Measurements from ENCODE around the gene EGR4. TPM values are rescaled to one million over a fixed set of nuclear protein-coding genes. Genes with fewer than 3 reads are reported as not detected.
"Not testable (repeated sequence)": the region's sequence is repeated elsewhere in the genome, so short reads cannot be mapped to it uniquely, and the experiment has no call there.

Gene EGR4
- total RNA-seq, 2 donors from 2014 or later: not detected

DNA sequence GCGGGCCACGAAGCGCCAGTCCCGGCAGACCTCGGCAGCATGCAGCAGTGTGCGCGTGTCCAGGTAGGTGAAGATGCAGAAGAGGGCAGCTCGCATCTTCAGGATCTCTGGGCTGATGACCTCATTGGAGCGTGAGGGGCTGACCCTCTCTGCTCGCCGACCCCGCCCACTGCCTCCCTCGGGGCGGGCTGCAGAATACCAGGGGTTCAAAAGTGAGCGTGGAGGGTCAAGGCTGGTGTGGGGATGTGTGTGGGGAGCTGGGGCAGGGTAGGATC lies 29.1 kb downstream of the EGR4 start:
- Histone ChIP-seq H3K36me3 (no peaks in the 10 kb centered on the region), H3K27ac (no peak overlapping the region), H3K27me3 (replicated peaks; ENCODE audit: insufficient read depth) (no peaks in the 10 kb centered on the region), H3K9me3 (no peaks in the 10 kb centered on the region), H3K4me1 (ENCODE audit: control insufficient read depth in 1 of 2, low read depth in 2 of 2) (peaks cover 4 to 6% of the 10 kb centered on the region in 2 donors), H3K4me3 (no peak overlapping the region)
- ATAC-seq (ENCODE audit: insufficient number of reproducible peaks, low FRiP score, low read depth): no peak
- TF ChIP-seq, protein P1, sequence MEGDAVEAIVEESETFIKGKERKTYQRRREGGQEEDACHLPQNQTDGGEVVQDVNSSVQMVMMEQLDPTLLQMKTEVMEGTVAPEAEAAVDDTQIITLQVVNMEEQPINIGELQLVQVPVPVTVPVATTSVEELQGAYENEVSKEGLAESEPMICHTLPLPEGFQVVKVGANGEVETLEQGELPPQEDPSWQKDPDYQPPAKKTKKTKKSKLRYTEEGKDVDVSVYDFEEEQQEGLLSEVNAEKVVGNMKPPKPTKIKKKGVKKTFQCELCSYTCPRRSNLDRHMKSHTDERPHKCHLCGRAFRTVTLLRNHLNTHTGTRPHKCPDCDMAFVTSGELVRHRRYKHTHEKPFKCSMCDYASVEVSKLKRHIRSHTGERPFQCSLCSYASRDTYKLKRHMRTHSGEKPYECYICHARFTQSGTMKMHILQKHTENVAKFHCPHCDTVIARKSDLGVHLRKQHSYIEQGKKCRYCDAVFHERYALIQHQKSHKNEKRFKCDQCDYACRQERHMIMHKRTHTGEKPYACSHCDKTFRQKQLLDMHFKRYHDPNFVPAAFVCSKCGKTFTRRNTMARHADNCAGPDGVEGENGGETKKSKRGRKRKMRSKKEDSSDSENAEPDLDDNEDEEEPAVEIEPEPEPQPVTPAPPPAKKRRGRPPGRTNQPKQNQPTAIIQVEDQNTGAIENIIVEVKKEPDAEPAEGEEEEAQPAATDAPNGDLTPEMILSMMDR (IDR thresholded peaks at IDR 0.05): no peak
- DNase-seq (ENCODE audit: low spot score): no peak

DNA sequence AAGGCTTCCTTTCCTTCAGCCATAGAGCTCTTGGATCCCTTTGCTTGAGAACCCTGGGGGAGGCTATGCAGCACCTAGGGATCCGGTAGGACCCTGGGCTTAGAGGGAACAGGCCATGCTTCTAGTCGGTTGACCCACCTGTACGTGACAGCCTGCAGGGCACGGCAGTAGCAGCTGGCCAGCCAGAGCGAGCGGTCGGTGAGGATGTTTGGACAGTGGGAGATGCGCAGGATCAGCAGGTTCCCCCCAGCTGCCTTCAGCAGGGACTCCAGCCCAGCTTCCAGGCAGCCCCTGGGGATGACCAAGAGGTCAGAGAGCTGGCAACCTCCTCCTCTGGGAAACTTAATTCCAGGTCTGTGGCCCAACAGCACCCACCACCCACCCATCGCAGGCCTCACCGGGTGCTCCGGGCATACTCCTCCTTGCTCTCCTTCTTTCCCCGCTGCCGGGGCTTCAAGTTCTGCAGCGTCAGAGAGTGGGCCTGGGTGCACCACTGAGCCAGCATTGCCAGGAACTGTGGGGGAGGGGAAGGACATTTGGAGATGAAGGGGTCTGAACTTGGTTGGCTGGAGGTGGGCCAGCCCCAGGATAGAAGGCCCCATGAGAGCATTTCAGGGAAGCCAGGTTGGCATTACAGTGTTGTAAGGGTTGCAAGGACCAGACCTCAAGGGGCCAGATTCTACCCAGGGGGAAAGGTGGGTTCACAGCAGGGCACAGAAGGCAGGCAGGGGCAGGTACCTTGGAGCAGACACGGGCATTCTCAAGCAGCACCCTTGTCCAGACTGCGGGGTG lies 29.6 kb downstream of the EGR4 start:
- Histone ChIP-seq H3K36me3 (no peaks in the 10 kb centered on the region), H3K9me3 (no peaks in the 10 kb centered on the region), H3K4me1 (ENCODE audit: control insufficient read depth in 1 of 2, low read depth in 2 of 2) (peaks cover 2 to 3% of the 10 kb centered on the region in 2 donors), H3K27ac (no peak overlapping the region), H3K4me3 (no peak overlapping the region), H3K27me3 (replicated peaks; ENCODE audit: insufficient read depth) (no peaks in the 10 kb centered on the region)
- ATAC-seq (ENCODE audit: insufficient number of reproducible peaks, low FRiP score, low read depth) (no peak), DNase-seq (ENCODE audit: low spot score) (no peak)
- TF ChIP-seq, protein P1 (IDR thresholded peaks at IDR 0.05): no peak

DNA sequence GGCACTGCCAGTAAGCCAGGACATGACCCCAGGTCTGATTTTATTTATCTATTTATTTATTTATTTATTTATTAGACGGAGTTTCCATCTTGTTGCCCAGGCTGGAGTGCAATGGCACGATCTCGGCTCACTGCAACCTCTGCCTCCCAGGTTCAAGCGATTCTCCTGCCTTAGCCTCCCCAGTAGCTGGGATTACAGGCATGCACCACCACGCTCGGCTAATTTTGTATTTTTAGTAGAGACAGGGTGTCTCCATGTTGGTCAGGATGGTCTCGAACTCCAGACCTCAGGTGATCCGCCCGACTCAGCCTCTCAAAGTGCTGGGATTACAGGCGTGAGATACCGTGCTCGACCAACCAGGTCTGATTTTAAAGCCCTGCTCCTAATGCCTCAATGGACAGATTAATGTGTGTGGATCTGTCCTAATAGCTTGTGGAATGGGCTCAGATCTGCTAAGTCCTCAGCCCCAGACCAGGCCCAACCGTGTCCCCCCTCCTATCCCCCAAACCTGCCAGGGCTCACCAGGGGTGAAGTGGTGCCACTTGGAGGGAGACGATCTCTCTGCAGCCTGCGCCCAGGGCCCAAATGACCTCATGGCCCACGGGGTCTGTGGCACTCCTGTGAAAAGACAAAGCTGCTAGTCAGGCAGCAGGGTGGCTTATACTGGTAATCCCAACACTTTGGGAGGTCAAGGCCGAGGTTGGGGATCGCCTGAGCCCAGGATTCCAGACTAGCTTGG lies 30.5 kb downstream of the EGR4 start:
- not testable (repeated sequence) for H3K4me3 ChIP-seq; H3K36me3 ChIP-seq; H3K4me1 ChIP-seq (ENCODE audit: control insufficient read depth in 1 of 2, low read depth in 2 of 2); H3K27me3 ChIP-seq (replicated peaks; ENCODE audit: insufficient read depth); H3K9me3 ChIP-seq; DNase-seq (ENCODE audit: low spot score); ATAC-seq (ENCODE audit: insufficient number of reproducible peaks, low FRiP score, low read depth); H3K27ac ChIP-seq

DNA sequence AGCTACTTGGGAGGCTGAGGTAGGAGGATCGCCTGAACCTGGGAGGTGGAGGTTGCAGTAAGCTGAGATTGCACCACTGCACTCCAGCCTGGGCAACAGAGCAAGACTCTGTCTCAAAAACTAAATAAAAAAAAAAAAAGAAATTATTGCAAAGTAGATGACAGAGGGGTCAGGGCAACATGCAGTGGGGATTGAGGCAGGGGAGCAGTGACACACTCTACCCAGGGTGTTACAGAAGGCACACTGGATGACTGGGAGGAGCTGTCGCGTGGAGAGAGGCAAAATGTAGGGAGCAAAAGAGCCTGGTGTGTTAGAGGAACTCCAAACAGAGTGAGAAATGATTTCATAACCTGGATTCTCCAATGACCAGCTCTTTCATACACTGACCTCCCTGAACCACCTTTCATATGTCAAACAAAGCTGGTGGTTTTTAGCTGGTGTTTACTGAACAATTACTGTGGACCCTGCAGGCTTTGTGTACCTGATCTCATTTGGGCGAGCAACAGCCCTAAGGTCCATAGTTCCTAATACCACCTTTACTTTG lies 31.2 kb downstream of the EGR4 start:
- no peaks in the 10 kb centered on the region for H3K27me3 ChIP-seq (replicated peaks; ENCODE audit: insufficient read depth)
- no peak overlapping the region for H3K27ac ChIP-seq
- H3K4me3 ChIP-seq: no peak overlapping the region
- no peaks in the 10 kb centered on the region for H3K4me1 ChIP-seq (ENCODE audit: control insufficient read depth in 1 of 2, low read depth in 2 of 2)
- no peak for ATAC-seq (ENCODE audit: insufficient number of reproducible peaks, low FRiP score, low read depth)
- no peaks in the 10 kb centered on the region for H3K9me3 ChIP-seq
- H3K36me3 ChIP-seq: no peaks in the 10 kb centered on the region
- TF ChIP-seq, protein P1 (IDR thresholded peaks at IDR 0.05): no peak
- DNase-seq (ENCODE audit: low spot score): no peak

DNA sequence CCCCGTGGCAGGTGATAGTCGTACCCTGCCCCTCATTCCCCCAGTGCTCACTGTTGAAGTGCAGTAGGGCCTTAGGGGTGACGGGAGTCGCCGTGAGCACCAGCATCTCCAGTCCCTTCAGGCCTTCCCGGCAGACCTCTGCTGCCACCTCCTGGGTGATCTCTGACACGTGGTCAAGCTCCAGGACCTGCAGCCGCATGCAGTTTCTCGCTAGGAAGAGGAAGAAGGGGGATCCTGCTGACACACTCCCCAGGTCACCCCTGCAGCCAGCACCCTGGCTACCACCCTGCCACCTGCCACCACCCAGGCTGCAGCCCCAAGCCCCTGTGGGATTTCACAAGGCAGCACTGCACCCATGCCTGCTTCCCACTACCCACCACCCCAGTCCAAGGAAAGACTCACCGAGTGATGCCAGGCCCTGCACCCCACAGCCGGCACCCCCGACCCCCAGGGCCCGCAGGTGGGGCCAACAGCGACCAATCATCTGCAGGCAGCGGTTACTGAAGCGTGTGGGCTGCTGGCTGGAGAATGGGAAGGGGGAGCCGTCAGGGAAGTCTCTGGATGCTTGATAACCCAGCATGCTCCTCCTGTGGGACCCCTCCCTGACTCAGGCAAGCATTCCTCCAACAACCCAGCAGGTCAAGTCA lies 32.9 kb downstream of the EGR4 start:
- H3K27ac ChIP-seq: no peak overlapping the region
- no peaks in the 10 kb centered on the region for H3K27me3 ChIP-seq (replicated peaks; ENCODE audit: insufficient read depth)
- no peaks in the 10 kb centered on the region for H3K36me3 ChIP-seq
- H3K4me3 ChIP-seq: no peak overlapping the region
- H3K9me3 ChIP-seq: no peaks in the 10 kb centered on the region
- TF ChIP-seq, protein P1 (IDR thresholded peaks at IDR 0.05): no peak
- H3K4me1 ChIP-seq (ENCODE audit: control insufficient read depth in 1 of 2, low read depth in 2 of 2): no peaks in the 10 kb centered on the region
- DNase-seq (ENCODE audit: low spot score) (no peak), ATAC-seq (ENCODE audit: insufficient number of reproducible peaks, low FRiP score, low read depth) (no peak)

Measured in thoracic aorta (tissue), 2 donors.